H1 (cell line): ENCODE results near the gene NUDT9. TPM values are rescaled to one million over a fixed set of nuclear protein-coding genes. Genes with fewer than 3 reads are reported as not detected.

Experiments used
- CTCF ChIA-PET: fragments of 300-600 bp; sonication (Branson Sonifier 250); formaldehyde crosslinking; loops from one replicate; lab custom pipeline; 2021; ENCODE audit not compliant: partially characterized antibody; lab: Charles Lee
- POLR2A ChIA-PET: fragments of 300-600 bp; sonication (Branson Sonifier 250); formaldehyde crosslinking; loops from one replicate; lab custom pipeline; 2021; ENCODE audit warnings: inconsistent platforms; ENCODE audit not compliant: partially characterized antibody; lab: Charles Lee
- DNase-seq, 2 experiments: peaks; one replicate each; pipeline versions ENCODE4 v3.0.0 to v3.0.0-alpha.2; 2010 to 2022; ENCODE audit warnings: low spot score in 2 of 2, low read depth in 1 of 2, mixed read lengths in 1 of 2
- FAIRE-seq: peaks from 2 replicates; lab custom pipeline; 2011; peaks lifted over from hg19 to GRCh38; lab: Jason Lieb, UNC
- H2AFZ ChIP-seq: 2 replicates; pipeline ENCODE4 v1.8.1; 2012; ENCODE audit warnings: low read length, inconsistent platforms
- H2AK5ac ChIP-seq: 2 replicates; pipeline ENCODE4 v1.6.1; 2013; ENCODE audit warnings: low read depth, low read length
- H2BK120ac ChIP-seq: replicated peaks from 2 replicates; pipeline ENCODE3; 2013; ENCODE audit warnings: low read depth, low read length, inconsistent platforms
- H2BK12ac ChIP-seq: 2 replicates; pipeline ENCODE4 v1.6.1; 2013; ENCODE audit warnings: low read depth, low read length
- H2BK15ac ChIP-seq: 2 replicates; pipeline ENCODE4 v1.6.1; 2013; ENCODE audit warnings: low read length
- H2BK20ac ChIP-seq: 2 replicates; pipeline ENCODE4 v1.6.1; 2013; ENCODE audit warnings: low read length
- H2BK5ac ChIP-seq: 2 replicates; pipeline ENCODE4 v1.6.1; 2013; ENCODE audit warnings: low read depth, low read length
- H3K14ac ChIP-seq: 2 replicates; pipeline ENCODE4 v1.6.1; 2013; ENCODE audit warnings: inconsistent platforms; ENCODE audit not compliant: insufficient read length
- H3K18ac ChIP-seq: 2 replicates; pipeline ENCODE4 v1.6.1; 2013; ENCODE audit warnings: low read length; ENCODE audit errors: extremely low read depth
- H3K23ac ChIP-seq: 2 replicates; pipeline ENCODE4 v1.6.1; 2013; ENCODE audit warnings: inconsistent platforms; ENCODE audit not compliant: insufficient read length
- H3K23me2 ChIP-seq: 2 replicates; pipeline ENCODE4 v1.6.1; 2013; ENCODE audit warnings: low read depth, low read length
- H3K27ac ChIP-seq: 2 replicates; pipeline ENCODE4 v1.6.1; 2011; ENCODE audit warnings: low read depth, low read length, inconsistent platforms
- H3K27me3 ChIP-seq, 4 experiments: replicated peaks in 1 of 4; 1 replicate in 1 of 4; 2 replicates in 3 of 4; pipeline versions ENCODE4 v1.6.1 to v1.8.1; 2011 to 2013; ENCODE audit warnings: low read length in 3 of 4, mild to moderate bottlenecking in 3 of 4, inconsistent platforms in 2 of 4, mixed read lengths in 2 of 4, moderate library complexity in 1 of 4; ENCODE audit not compliant: control insufficient read depth in 3 of 4, insufficient read depth in 3 of 4; ENCODE audit errors: extremely low read depth in 1 of 4
- H3K36me3 ChIP-seq, 4 experiments: 2 replicates each; pipeline versions ENCODE4 v1.6.1 to v1.8.1; 2011 to 2013; ENCODE audit warnings: mild to moderate bottlenecking in 4 of 4, low read length in 3 of 4, moderate library complexity in 2 of 4, control low read depth in 1 of 4, inconsistent platforms in 1 of 4; ENCODE audit not compliant: insufficient read depth in 4 of 4, control insufficient read depth in 2 of 4
- H3K4ac ChIP-seq: replicated peaks from 2 replicates; pipeline ENCODE3; 2013; ENCODE audit warnings: low read length, low read depth, mixed read lengths, inconsistent platforms; ENCODE audit not compliant: insufficient read length
- H3K4me1 ChIP-seq, 4 experiments: replicated peaks in 1 of 4; 1 replicate in 1 of 4; 2 replicates in 3 of 4; pipeline versions ENCODE4 v1.6.1 to v1.8.1; 2011 to 2013; ENCODE audit warnings: low read length in 3 of 4, inconsistent platforms in 2 of 4, mixed read lengths in 1 of 4; ENCODE audit not compliant: insufficient read depth in 4 of 4, control insufficient read depth in 3 of 4
- H3K4me2 ChIP-seq, 2 experiments: 2 replicates each; pipeline versions ENCODE4 v1.6.1 to v1.8.1; 2011 to 2013; ENCODE audit warnings: low read depth in 2 of 2, low read length in 2 of 2, control low read depth in 1 of 2, inconsistent platforms in 1 of 2, mild to moderate bottlenecking in 1 of 2; ENCODE audit not compliant: insufficient read depth in 1 of 2
- H3K4me3 ChIP-seq, 4 experiments: fragments of 200-600, 300-600 bp in 1 of 4; sonication (generic), shearing (Covaris generic), sonication (Bioruptor Twin) in 1 of 4; 2 replicates each; pipeline versions ENCODE4 v1.5.1 to v1.8.1; 2011 to 2016; ENCODE audit warnings: low read length in 4 of 4, low read depth in 3 of 4, control low read depth in 2 of 4, inconsistent platforms in 2 of 4, mild to moderate bottlenecking in 2 of 4, mixed read lengths in 1 of 4, moderate library complexity in 1 of 4; ENCODE audit not compliant: insufficient read depth in 2 of 4; ENCODE audit errors: extremely low read depth in 1 of 4
- H3K56ac ChIP-seq: replicated peaks from 2 replicates; pipeline ENCODE3; 2013; ENCODE audit warnings: low read depth, mild to moderate bottlenecking, mixed read lengths, low read length, inconsistent platforms; ENCODE audit not compliant: insufficient read length
- H3K79me1 ChIP-seq: 2 replicates; pipeline ENCODE4 v1.6.1; 2013; ENCODE audit warnings: low read depth, low read length, control low read depth
- H3K79me2 ChIP-seq, 2 experiments: 2 replicates each; pipeline versions ENCODE4 v1.6.1 to v1.8.1; 2012 to 2013; ENCODE audit warnings: low read length in 2 of 2, mild to moderate bottlenecking in 2 of 2, inconsistent platforms in 1 of 2; ENCODE audit not compliant: insufficient read depth in 2 of 2, control insufficient read depth in 1 of 2
- H3K9ac ChIP-seq, 4 experiments: replicated peaks in 1 of 4; 1 replicate in 1 of 4; 2 replicates in 3 of 4; pipeline versions ENCODE4 v1.6.1 to v1.8.1; 2011 to 2013; ENCODE audit warnings: low read depth in 3 of 4, low read length in 3 of 4, control low read depth in 2 of 4, mild to moderate bottlenecking in 2 of 4, moderate library complexity in 2 of 4, inconsistent platforms in 1 of 4; ENCODE audit errors: extremely low read depth in 1 of 4
- H3K9me3 ChIP-seq, 2 experiments: 2 replicates each; pipeline versions ENCODE4 v1.6.1 to v1.8.1; 2012 to 2013; ENCODE audit warnings: mild to moderate bottlenecking in 2 of 2, moderate library complexity in 2 of 2, control low read depth in 1 of 2, inconsistent platforms in 1 of 2, low read depth in 1 of 2, low read length in 1 of 2, mixed read lengths in 1 of 2; ENCODE audit not compliant: insufficient read depth in 2 of 2
- H4K20me1 ChIP-seq, 2 experiments: replicated peaks in 1 of 2; 2 replicates each; pipeline versions ENCODE3 to v1.8.1; 2011 to 2013; ENCODE audit warnings: inconsistent platforms in 2 of 2, low read length in 2 of 2, mild to moderate bottlenecking in 1 of 2; ENCODE audit not compliant: insufficient read depth in 2 of 2, control insufficient read depth in 1 of 2
- H4K5ac ChIP-seq: 2 replicates; pipeline ENCODE4 v1.6.1; 2013; ENCODE audit warnings: low read length, low read depth, mixed read lengths, inconsistent platforms; ENCODE audit not compliant: insufficient read length
- H4K8ac ChIP-seq: 2 replicates; pipeline ENCODE4 v1.8.0; 2013; ENCODE audit warnings: mild to moderate bottlenecking, moderate library complexity, low read length, inconsistent platforms; ENCODE audit not compliant: insufficient read depth; ENCODE audit errors: extremely low read depth
- H4K91ac ChIP-seq: replicated peaks from 2 replicates; pipeline ENCODE3; 2013; ENCODE audit warnings: low read length, mixed read lengths, inconsistent platforms; ENCODE audit not compliant: insufficient read length
- BCL11A ChIP-seq, 2 experiments: IDR thresholded peaks; one replicate each; pipeline ENCODE4 v1.6.1; 2011; ENCODE audit warnings: low read depth in 2 of 2, low read length in 2 of 2, mild to moderate bottlenecking in 2 of 2
- CBX8 ChIP-seq: fragments of 300-800, 300-1000 bp; sonication (generic); IDR thresholded peaks from 2 replicates; pipeline ENCODE4 v1.7.1; 2016; ENCODE audit warnings: low read depth, low read length, borderline replicate concordance
- GTF2F1 ChIP-seq: IDR thresholded peaks from 2 replicates; pipeline ENCODE4 v1.6.1; 2012; ENCODE audit warnings: low read depth, low read length, improper control_type of control experiment, borderline replicate concordance
- JUND ChIP-seq: IDR thresholded peaks from 2 replicates; pipeline ENCODE4 v1.6.1; 2011; ENCODE audit warnings: mild to moderate bottlenecking, improper control_type of control experiment, low read length
- MAFK ChIP-seq: IDR thresholded peaks from 2 replicates; pipeline ENCODE4 v1.6.1; 2012; ENCODE audit warnings: low read depth, mild to moderate bottlenecking, improper control_type of control experiment, low read length
- RXRA ChIP-seq: IDR thresholded peaks from 2 replicates; pipeline ENCODE4 v1.6.1; 2011; ENCODE audit warnings: low read depth, mild to moderate bottlenecking, low read length, moderate library complexity; ENCODE audit not compliant: insufficient read depth
- SIX5 ChIP-seq: IDR thresholded peaks from 2 replicates; pipeline ENCODE4 v1.6.1; 2011; ENCODE audit warnings: mild to moderate bottlenecking, low read depth, low read length
- SUZ12 ChIP-seq: fragments of 200-600 bp; sonication (generic); IDR thresholded peaks from 2 replicates; pipeline ENCODE4 v1.6.1; 2012; ENCODE audit warnings: mild to moderate bottlenecking, inconsistent platforms, low read length, moderate library complexity, mixed read lengths
- TAF7 ChIP-seq: optimal IDR thresholded peaks from 2 replicates; pipeline ENCODE3; 2011; ENCODE audit warnings: low read depth, mild to moderate bottlenecking, inconsistent platforms, low read length, moderate library complexity, borderline replicate concordance
- TEAD4 ChIP-seq: IDR thresholded peaks from 2 replicates; pipeline ENCODE4 v1.6.1; 2012; ENCODE audit warnings: low read depth, low read length, inconsistent platforms, mixed read lengths
- YY1 ChIP-seq: IDR thresholded peaks from 2 replicates; pipeline ENCODE4 v1.6.1; 2011; ENCODE audit warnings: low read depth, mild to moderate bottlenecking, low read length
- WGBS, 2 experiments: shearing (Covaris generic) in 1 of 2; methylation state at CpG; one replicate each; pipeline versions ENCODE4 v1.1.6 to v1.1.7; 2013 to 2015; ENCODE audit warnings: low lambda C conversion rate in 2 of 2, mixed read lengths in 2 of 2, inconsistent platforms in 1 of 2, low coverage in 1 of 2, missing lambda C conversion rate in 1 of 2; ENCODE audit not compliant: insufficient replicate concordance in 2 of 2, insufficient coverage in 1 of 2, insufficient read length in 1 of 2; ENCODE audit errors: extremely low coverage in 1 of 2, missing lambda C conversion rate in 1 of 2; 5-methylcytosine and 5-hydroxymethylcytosine counted together
- polyA plus RNA-seq, 7 experiments: library from polyadenylated mRNA; depleted of rRNA in 3 of 7; stranded (reverse) in 5 of 7; unstranded in 2 of 7; fragments of >200 nt in 5 of 7; fragments of 200-250 nt in 2 of 7; gene quantifications; 1 replicate in 5 of 7; 2 replicates in 1 of 7; 4 replicates in 1 of 7; pipeline versions ENCODE4 v1.2.1 to v1.2.3, GENCODE V29; 2011 to 2013; ENCODE audit warnings: missing spikeins in 2 of 7, mixed read lengths in 2 of 7
- total RNA-seq: library from RNA; stranded (reverse); fragmentation: NEBNext Ultra II Directional; extraction: Animal tissue kit (Norgen Biotek cat#: 25700); gene quantifications from 2 replicates; pipeline ENCODE4 v1.2.1, GENCODE V29; 2021

NUDT9 gene
- total and polyA plus RNA-seq, 2 of the 8 experiments (the other 6 are each of a cell fraction or from before 2014, with no cell fraction given): 13.2 to 27.6 TPM

- DNase-seq (no peak), FAIRE-seq (no peak)
- no peak overlapping the region for H3K23ac ChIP-seq
- H2BK5ac ChIP-seq: no peak overlapping the region
- ChIA-PET CTCF (interaction anchor here (1.0 to 1.8 kb wide), 5 partner anchors 13 to 234 kb away, joined by 3 to 4 read pairs (median 4); partner anchors contain the start of gene HSD17B11), POLR2A (interaction anchor here (1.4 kb wide), 1 partner anchor 12 kb away, joined by 5 read pairs; no protein-coding TSS in a partner anchor)
- H4K8ac ChIP-seq: no peak overlapping the region
- H3K4me1 ChIP-seq: peaks cover 2 to 19% (median 10%) of the 10 kb centered on the region in 4 experiments; a peak in 6 of 7 replicates
- no peak overlapping the region for H2BK15ac ChIP-seq
- H3K79me1 ChIP-seq: 0 out of 2 replicates have a peak, but pooled peaks cover under 1% of the 10 kb centered on the region
- no peak overlapping the region for H2BK120ac ChIP-seq
- no peak overlapping the region for H4K91ac ChIP-seq
- H3K27me3 ChIP-seq: no peaks in the 10 kb centered on the region
- H3K36me3 ChIP-seq: no peaks in the 10 kb centered on the region
- no peak overlapping the region for H3K4ac ChIP-seq
- peaks cover 0 to 19% of the 10 kb centered on the region in 2 experiments; a peak in 3 of 4 replicates for H3K79me2 ChIP-seq
- no peak overlapping the region for H3K14ac ChIP-seq
- no peaks in the 10 kb centered on the region for H4K20me1 ChIP-seq
- H2AFZ ChIP-seq: no peak overlapping the region
- WGBS, 2 experiments: 79% methylated on average over 5 of the region's 5 CpGs; no CpG with 5 or more reads in 1 of the 2 experiments
- H3K9me3 ChIP-seq: 0 out of 4 replicates have a peak, but pooled peaks cover 0 to 2% of the 10 kb centered on the region in 2 experiments
- H3K9ac ChIP-seq: no peak overlapping the region
- no peak overlapping the region for H4K5ac ChIP-seq
- no peak overlapping the region for H3K56ac ChIP-seq
- H3K23me2 ChIP-seq: 0 out of 2 replicates have a peak, but pooled peaks cover 2% of the 10 kb centered on the region
- no peak overlapping the region for H2BK12ac ChIP-seq
- H2AK5ac ChIP-seq: no peak overlapping the region
- no peak overlapping the region for H2BK20ac ChIP-seq
- H3K18ac ChIP-seq: no peak overlapping the region
- H3K4me3 ChIP-seq: no peak overlapping the region
- H3K4me2 ChIP-seq: peak overlapping the region in 1 of 2 experiments; percentile 13; a peak in 1 of 4 replicates
- H3K27ac ChIP-seq: no peak overlapping the region
- TF ChIP-seq BCL11A (IDR thresholded peaks at IDR 0.05; ENCODE audit: low read depth in 2 of 2, low read length in 2 of 2) (no peak), GTF2F1 (no peak), RXRA (no peak), YY1 (no peak), JUND (no peak), TEAD4 (no peak), SUZ12 (no peak), SIX5 (no peak), TAF7 (no peak), MAFK (no peak), CBX8 (no peak)
These were observed 2.7 kb upstream of the NUDT9 start for GRCh38 chr4:87419578-87420249.
